PC-3 (cell line): ENCODE results near the gene USP48.

Source experiments
- EZH2 ChIP-seq: fragments of 300-600 bp; sonication (generic); IDR thresholded peaks from one replicate; pipeline ENCODE4 v1.6.1; 2017; ENCODE audit warnings: antibody characterized with exemption, mild to moderate bottlenecking, low read length; ENCODE audit not compliant: unreplicated experiment
- EZH2phosphoT487 ChIP-seq: fragments of 300-600 bp; sonication (generic); IDR thresholded peaks from 2 replicates; pipeline ENCODE4 v1.6.1; 2018; ENCODE audit warnings: mild to moderate bottlenecking, antibody characterized with exemption, low read length, borderline replicate concordance
- TF ChIP-seq, protein P1 (sequence below): fragments of 300-600 bp; sonication (generic); conservative IDR thresholded peaks from 2 replicates; pipeline ENCODE4 v1.5.1; 2017; ENCODE audit warnings: antibody characterized with exemption, low read depth, mild to moderate bottlenecking, low read length

DNA sequence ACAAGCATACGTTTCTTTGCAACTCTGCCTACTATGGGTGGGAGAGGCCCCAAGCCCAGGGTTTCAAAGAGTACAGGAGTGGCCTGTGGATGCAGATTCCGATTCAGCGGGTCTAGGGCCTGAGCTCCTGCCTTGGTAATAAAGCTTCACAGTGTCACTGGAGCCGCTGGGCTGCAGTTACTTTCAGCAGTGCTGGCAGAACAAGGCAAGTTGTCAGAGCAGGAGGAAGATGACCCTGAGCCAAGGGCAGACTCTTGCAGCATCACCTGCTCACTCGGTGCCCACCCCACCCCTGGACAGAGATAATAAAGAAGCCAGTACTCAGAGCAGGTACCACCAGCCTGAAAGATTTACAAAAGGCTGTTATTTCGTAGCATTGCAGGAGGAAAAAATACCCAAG, 105.8 kb downstream of the USP48 start:
- TF ChIP-seq, protein P1, sequence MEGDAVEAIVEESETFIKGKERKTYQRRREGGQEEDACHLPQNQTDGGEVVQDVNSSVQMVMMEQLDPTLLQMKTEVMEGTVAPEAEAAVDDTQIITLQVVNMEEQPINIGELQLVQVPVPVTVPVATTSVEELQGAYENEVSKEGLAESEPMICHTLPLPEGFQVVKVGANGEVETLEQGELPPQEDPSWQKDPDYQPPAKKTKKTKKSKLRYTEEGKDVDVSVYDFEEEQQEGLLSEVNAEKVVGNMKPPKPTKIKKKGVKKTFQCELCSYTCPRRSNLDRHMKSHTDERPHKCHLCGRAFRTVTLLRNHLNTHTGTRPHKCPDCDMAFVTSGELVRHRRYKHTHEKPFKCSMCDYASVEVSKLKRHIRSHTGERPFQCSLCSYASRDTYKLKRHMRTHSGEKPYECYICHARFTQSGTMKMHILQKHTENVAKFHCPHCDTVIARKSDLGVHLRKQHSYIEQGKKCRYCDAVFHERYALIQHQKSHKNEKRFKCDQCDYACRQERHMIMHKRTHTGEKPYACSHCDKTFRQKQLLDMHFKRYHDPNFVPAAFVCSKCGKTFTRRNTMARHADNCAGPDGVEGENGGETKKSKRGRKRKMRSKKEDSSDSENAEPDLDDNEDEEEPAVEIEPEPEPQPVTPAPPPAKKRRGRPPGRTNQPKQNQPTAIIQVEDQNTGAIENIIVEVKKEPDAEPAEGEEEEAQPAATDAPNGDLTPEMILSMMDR, result no peak
- TF ChIP-seq EZH2, result no peak
- TF ChIP-seq EZH2phosphoT487, result no peak
